Naive thymus-derived CD4-positive, alpha-beta T cell (primary cell): ENCODE results near the gene COG1. TPM values are rescaled to one million over a fixed set of nuclear protein-coding genes. Genes with fewer than 3 reads are reported as not detected.

ENCODE experiments used
- ATAC-seq: fragments of 150-1000 bp; cut with Tn5 transposase; 2 replicates; pipeline ENCODE4 v1.10.0; 2021; ENCODE audit warnings: mild to moderate bottlenecking, moderate library complexity
- CTCF ChIA-PET: fragments of 350-600 bp; sonication (Branson Sonifier 250); formaldehyde crosslinking; loops from one replicate; lab custom pipeline; 2021; ENCODE audit warnings: antibody characterized with exemption; lab: Charles Lee
- POLR2A ChIA-PET: fragments of 350-600 bp; sonication (Branson Sonifier 250); formaldehyde crosslinking; loops from one replicate; lab custom pipeline; 2021; ENCODE audit warnings: antibody characterized with exemption, inconsistent platforms; lab: Charles Lee
- DNase-seq, 9 donors: peaks; one replicate each; pipeline versions ENCODE4 v3.0.0 to v3.0.0-alpha.2; 2020 to 2022; ENCODE audit warnings: mixed read lengths in 1 of 9
- H3K27ac ChIP-seq: one replicate; pipeline ENCODE4 v1.7.0; 2013; ENCODE audit warnings: mild to moderate bottlenecking, low read depth, low read length, moderate library complexity
- H3K27me3 ChIP-seq, 2 donors: one replicate each; pipeline ENCODE4 v1.7.0; 2013; ENCODE audit warnings: low read length in 2 of 2, mild to moderate bottlenecking in 2 of 2, moderate library complexity in 2 of 2; ENCODE audit not compliant: control insufficient read depth in 2 of 2, insufficient read depth in 2 of 2
- H3K36me3 ChIP-seq, 3 experiments: 1 replicate in 2 of 3; 2 replicates in 1 of 3; pipeline ENCODE4 v1.7.0; 2013; ENCODE audit warnings: low read length in 3 of 3, mild to moderate bottlenecking in 3 of 3, moderate library complexity in 1 of 3; ENCODE audit not compliant: insufficient read depth in 3 of 3, control insufficient read depth in 2 of 3
- H3K4me1 ChIP-seq, 2 donors: one replicate each; pipeline ENCODE4 v1.7.0; 2013; ENCODE audit warnings: low read length in 2 of 2, mild to moderate bottlenecking in 2 of 2, moderate library complexity in 1 of 2; ENCODE audit not compliant: control insufficient read depth in 2 of 2, insufficient read depth in 2 of 2
- H3K4me3 ChIP-seq: 2 replicates; pipeline ENCODE4 v1.7.0; 2013; ENCODE audit warnings: mild to moderate bottlenecking, low read length
- H3K9me3 ChIP-seq, 3 experiments: 1 replicate in 2 of 3; 2 replicates in 1 of 3; pipeline ENCODE4 v1.7.0; 2013; ENCODE audit warnings: low read length in 3 of 3; ENCODE audit not compliant: control insufficient read depth in 2 of 3
- H3K27ac Mint-ChIP-seq, 9 donors: one replicate each; pipeline ENCODE4 v1.8.0; 2020 to 2022; ENCODE audit warnings: mixed read lengths in 9 of 9, mild to moderate bottlenecking in 8 of 9, moderate library complexity in 5 of 9, inconsistent platforms in 2 of 9
- H3K27me3 Mint-ChIP-seq, 5 donors: one replicate each; pipeline ENCODE4 v1.8.0; 2021 to 2022; ENCODE audit warnings: mixed read lengths in 5 of 5, mild to moderate bottlenecking in 1 of 5
- H3K36me3 Mint-ChIP-seq, 5 donors: one replicate each; pipeline ENCODE4 v1.8.0; 2020 to 2022; ENCODE audit warnings: mixed read lengths in 5 of 5, mild to moderate bottlenecking in 3 of 5, inconsistent platforms in 1 of 5
- H3K4me1 Mint-ChIP-seq, 7 donors: one replicate each; pipeline ENCODE4 v1.8.0; 2020 to 2022; ENCODE audit warnings: mixed read lengths in 7 of 7, mild to moderate bottlenecking in 3 of 7, inconsistent platforms in 1 of 7
- H3K4me3 Mint-ChIP-seq, 10 donors: one replicate each; pipeline ENCODE4 v1.8.0; 2020 to 2022; ENCODE audit warnings: mild to moderate bottlenecking in 10 of 10, mixed read lengths in 10 of 10, moderate library complexity in 6 of 10, inconsistent platforms in 2 of 10
- H3K9me3 Mint-ChIP-seq, 11 donors: one replicate each; pipeline ENCODE4 v1.8.0; 2020 to 2022; ENCODE audit warnings: mixed read lengths in 11 of 11, mild to moderate bottlenecking in 4 of 11, inconsistent platforms in 1 of 11, moderate library complexity in 1 of 11
- intact Hi-C, 2 donors: fragments of 100-400 bp; cut with micrococcal nuclease; formaldehyde crosslinking; loops; one replicate each; pipeline ENCODE4 v1.15.1; 2023
- polyA plus RNA-seq, 2 donors: library from polyadenylated mRNA; unstranded; fragments of 300-500 nt; fragmentation: Illumina TruSeq; gene quantifications; one replicate each; pipeline ENCODE4 v1.2.3, GENCODE V29; 2021
- total RNA-seq, 6 experiments: library from RNA in 5 of 6; stranded (reverse) in 5 of 6; gene quantifications; 1 replicate in 5 of 6; 2 replicates in 1 of 6; pipeline ENCODE4 v1.2.3 and lab custom pipeline; 2021 to 2026

Gene COG1
- total and polyA plus RNA-seq, 7 experiments from 2014 or later, result 25.2 to 92.7 (median 59.5) TPM

DNA sequence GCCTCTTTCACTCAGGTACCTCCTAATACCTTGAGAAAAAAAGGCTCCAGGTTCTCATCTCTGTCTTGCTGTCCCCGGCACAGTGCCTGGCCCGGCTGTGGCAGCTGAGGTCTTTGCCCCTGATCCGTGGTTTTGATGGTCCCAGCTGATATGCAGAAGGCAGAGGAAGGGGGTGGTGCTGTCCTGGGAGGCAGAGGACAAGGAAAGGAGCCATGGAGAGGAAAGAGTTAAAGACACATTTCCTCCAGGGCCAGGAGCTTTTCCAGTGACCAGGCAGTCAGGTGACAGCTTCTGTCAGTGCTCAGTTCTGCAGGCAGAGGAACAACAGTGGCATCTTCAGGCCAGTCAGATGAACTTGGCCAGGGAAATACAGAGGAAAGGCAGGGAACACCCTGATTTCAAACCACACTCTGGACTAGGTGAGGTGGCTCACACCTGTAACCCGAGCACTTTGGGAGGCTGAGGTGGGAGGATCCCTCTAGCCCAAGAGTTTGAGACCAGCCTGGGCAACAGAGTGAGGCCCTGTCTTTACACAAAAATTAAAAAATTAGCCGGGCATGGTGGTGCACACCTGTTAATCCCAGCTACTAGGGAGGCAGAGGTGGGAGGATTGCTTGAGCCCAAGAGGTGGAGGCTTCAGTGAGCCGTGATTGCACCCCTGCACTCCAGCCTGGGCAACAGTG, 3.3 kb upstream of the COG1 start:
- ChIA-PET POLR2A (no interaction called here), CTCF (interaction anchor here (0.9 to 1.9 kb wide), 4 partner anchors 45 to 461 kb away, joined by 3 to 10 read pairs (median 4); no protein-coding TSS in a partner anchor)
- Mint-ChIP-seq H3K27ac (no peak overlapping the region), H3K4me1 (peaks cover 7 to 23% (median 15%) of the 10 kb centered on the region in 7 donors), H3K9me3 (no peaks in the 10 kb centered on the region), H3K36me3 (peaks cover 0 to 2% (median 0%) of the 10 kb centered on the region in 5 donors), H3K27me3 (no peaks in the 10 kb centered on the region), H3K4me3 (no peak overlapping the region)
- H3K9me3 ChIP-seq, result no peaks in the 10 kb centered on the region
- H3K4me3 ChIP-seq, result no peak overlapping the region
- H3K4me1 ChIP-seq, result peaks cover 10 to 12% of the 10 kb centered on the region in 2 donors
- ATAC-seq, result no peak
- H3K36me3 ChIP-seq, result peaks cover 0 to 3% (median 0%) of the 10 kb centered on the region in 3 experiments
- H3K27ac ChIP-seq, result no peak overlapping the region
- no peak for DNase-seq
- intact Hi-C loops, result loop anchor here (1.0 to 5.0 kb wide), 3 partner anchors 533 to 1013 kb away; partner anchors contain the start of gene RPL38 (in 1 of the 2)
- H3K27me3 ChIP-seq, result no peaks in the 10 kb centered on the region

DNA sequence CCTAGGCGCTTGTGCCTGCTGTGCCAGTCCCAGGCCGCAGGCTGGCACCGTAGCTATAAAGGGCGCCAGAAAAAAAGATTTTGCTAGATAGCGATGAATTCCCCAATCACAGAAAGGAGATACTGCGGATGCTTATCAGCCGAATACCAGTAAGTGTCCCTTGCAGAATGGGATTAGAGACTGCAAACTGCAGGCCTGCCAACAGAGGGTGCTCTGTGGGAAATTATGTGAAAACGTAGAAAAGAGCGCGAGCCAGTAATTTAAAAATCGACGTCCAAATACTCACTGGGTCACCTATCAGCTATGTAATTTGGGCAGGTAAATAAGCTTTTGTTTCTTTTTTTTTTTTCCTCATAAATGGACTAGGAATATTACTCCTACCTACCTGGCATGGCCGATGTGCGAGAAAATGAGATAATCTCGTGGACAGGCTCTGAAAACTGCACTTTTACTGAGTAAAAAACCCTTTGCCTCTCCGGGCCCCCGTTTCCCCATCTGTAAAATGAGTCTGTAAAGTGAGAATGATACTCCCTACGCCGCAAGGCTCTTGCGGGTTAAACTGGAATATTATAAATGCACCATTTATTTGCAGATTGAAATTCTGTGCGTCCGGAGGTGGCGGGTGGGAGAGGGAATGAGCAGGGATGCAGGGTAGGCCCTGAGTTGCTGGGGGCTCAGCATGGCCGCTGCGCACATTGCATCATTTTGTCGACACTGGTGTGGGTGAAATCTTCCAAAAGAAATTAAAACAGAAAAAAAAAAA, 1.2 kb upstream of the COG1 start:
- Mint-ChIP-seq H3K36me3 (peaks cover 0 to 7% (median 2%) of the 10 kb centered on the region in 5 donors), H3K4me3 (peak overlapping the region; percentile 84 to 99 (median 91)), H3K27ac (peak overlapping the region in 8 of 9 donors; percentile 46 to 97 (median 89)), H3K9me3 (no peaks in the 10 kb centered on the region), H3K4me1 (peaks cover 15 to 37% (median 30%) of the 10 kb centered on the region in 7 donors), H3K27me3 (no peaks in the 10 kb centered on the region)
- intact Hi-C loops, result loop anchor here (1.0 to 5.0 kb wide), 12 partner anchors 19 to 1012 kb away; partner anchors contain the start of genes RPL38 (in 2 of the 2), CDC42EP4 (in 1 of the 2) and SLC39A11 (in 1 of the 2)
- no peaks in the 10 kb centered on the region for H3K27me3 ChIP-seq
- ChIA-PET CTCF (interaction anchor here (0.5 to 1.8 kb wide), 7 partner anchors 20 to 465 kb away, joined by 3 to 9 read pairs (median 3); a partner anchor contains a TSS), POLR2A (interaction anchor here (0.6 to 4.8 kb wide), 6 partner anchors 12 to 465 kb away, joined by 3 to 30 read pairs (median 4); a partner anchor contains a TSS)
- peak overlapping the region; percentile 97 for H3K4me3 ChIP-seq
- peaks cover 0 to 10% (median 0%) of the 10 kb centered on the region in 3 experiments for H3K36me3 ChIP-seq
- H3K27ac ChIP-seq, result peak overlapping the region; percentile 91
- H3K9me3 ChIP-seq, result no peaks in the 10 kb centered on the region
- H3K4me1 ChIP-seq, result peaks cover 14 to 18% of the 10 kb centered on the region in 2 donors
- ATAC-seq, result peak; percentile 49
- DNase-seq, result peak; percentile 33 to 69 (median 61)

DNA sequence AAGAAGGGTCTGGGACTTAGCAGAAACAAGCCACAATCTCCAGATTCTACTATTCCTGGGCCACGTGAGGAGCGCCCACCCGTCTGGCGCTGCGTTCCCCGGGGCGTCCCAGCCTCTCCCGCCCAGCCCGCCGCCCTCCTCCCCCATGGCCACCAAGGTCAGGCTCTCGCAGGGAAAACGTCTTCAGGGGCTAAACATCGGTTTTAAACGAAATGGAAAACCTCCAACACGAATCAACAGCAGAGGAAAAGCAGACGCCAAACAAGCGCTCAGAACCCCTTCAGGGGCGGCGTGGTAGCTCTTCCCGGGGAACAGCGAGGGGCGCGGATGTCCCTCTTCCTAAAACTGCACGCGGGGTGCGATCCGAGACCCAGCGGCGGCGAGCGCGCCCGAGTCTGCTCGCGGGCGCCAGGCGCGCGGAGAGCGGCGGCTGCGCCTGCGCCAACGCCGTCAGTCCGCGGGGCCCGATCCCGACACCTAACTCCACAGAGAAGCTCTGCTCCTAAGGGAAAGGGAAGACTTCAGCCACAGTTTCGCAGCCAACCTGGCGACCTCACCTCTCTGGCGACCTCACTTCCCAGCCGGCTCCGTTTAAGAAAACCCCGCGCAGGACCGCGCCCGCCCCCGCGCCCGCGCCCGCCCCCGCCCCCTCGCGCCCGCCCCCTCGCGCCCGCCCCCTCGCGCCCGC, 505 bp upstream of the COG1 start:
- H3K36me3 Mint-ChIP-seq, result peaks cover 2 to 14% (median 4%) of the 10 kb centered on the region in 5 donors
- Histone ChIP-seq H3K27me3 (no peaks in the 10 kb centered on the region), H3K27ac (peak overlapping the region; percentile 91), H3K9me3 (no peaks in the 10 kb centered on the region), H3K36me3 (peaks cover 0 to 18% (median 6%) of the 10 kb centered on the region in 3 experiments), H3K4me1 (peaks cover 14 to 18% of the 10 kb centered on the region in 2 donors), H3K4me3 (peak overlapping the region; percentile 97)
- ChIA-PET POLR2A (interaction anchor here (0.6 to 4.8 kb wide), 7 partner anchors 11 to 466 kb away, joined by 3 to 30 read pairs (median 3); a partner anchor contains a TSS), CTCF (interaction anchor here (0.5 to 1.8 kb wide), 7 partner anchors 34 to 465 kb away, joined by 3 to 9 read pairs (median 3); a partner anchor contains a TSS)
- DNase-seq, result peak; percentile 44 to 79 (median 74)
- peaks cover 15 to 40% (median 35%) of the 10 kb centered on the region in 7 donors for H3K4me1 Mint-ChIP-seq
- no peaks in the 10 kb centered on the region for H3K27me3 Mint-ChIP-seq
- H3K9me3 Mint-ChIP-seq, result peaks cover 0 to 1% (median 0%) of the 10 kb centered on the region in 11 donors
- intact Hi-C loops, result loop anchor here (1.0 to 5.0 kb wide), 8 partner anchors 18 to 1010 kb away; partner anchors contain the start of genes RPL38 (in 1 of the 2) and SLC39A11 (in 1 of the 2)
- ATAC-seq, result peak; percentile 80
- H3K27ac Mint-ChIP-seq, result peak overlapping the region; percentile 70 to 97 (median 93)
- H3K4me3 Mint-ChIP-seq, result peak overlapping the region; percentile 84 to 99 (median 91)

DNA sequence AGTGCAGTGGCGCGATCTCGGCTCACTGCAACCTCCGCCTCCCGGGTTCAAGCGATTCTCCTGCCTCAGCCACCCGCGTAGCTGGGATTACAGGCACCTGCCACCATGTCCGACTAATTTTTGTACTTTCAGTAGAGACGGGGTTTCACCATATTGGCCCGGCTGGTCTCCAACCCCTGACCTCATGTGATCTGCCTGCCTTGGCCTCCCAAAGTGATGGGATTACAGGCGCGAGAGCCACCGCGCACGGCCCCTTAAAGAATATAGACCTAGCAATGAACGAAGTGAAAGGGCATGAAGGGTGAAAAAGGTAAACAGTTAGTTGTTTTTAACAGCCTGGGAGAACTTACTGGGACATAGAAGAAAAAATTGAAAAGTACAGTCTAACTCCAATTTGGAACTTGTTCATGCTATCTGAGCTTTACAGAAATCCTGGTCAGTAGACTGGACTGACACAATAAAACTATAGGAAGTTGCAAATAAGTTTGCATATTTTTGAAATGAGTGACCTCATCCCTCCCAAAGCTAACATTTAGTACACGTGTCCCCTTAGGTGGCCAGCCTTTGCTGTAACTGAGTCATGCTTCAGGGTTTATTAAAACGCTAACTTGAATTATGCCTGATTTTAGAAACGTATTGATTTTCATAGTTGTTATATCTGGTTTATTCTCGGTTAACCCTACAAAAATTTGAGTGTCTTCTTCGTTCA, 1.8 kb downstream of the COG1 start:
- no peak for ATAC-seq
- Mint-ChIP-seq H3K9me3 (peaks cover 0 to 3% (median 0%) of the 10 kb centered on the region in 11 donors), H3K27ac (peak overlapping the region in 8 of 9 donors; percentile 12 to 88 (median 63)), H3K4me3 (peak overlapping the region in 9 of 10 donors; percentile 46 to 99 (median 63)), H3K27me3 (no peaks in the 10 kb centered on the region), H3K4me1 (peaks cover 18 to 48% (median 38%) of the 10 kb centered on the region in 7 donors), H3K36me3 (peaks cover 11 to 37% (median 19%) of the 10 kb centered on the region in 5 donors)
- Histone ChIP-seq H3K9me3 (no peaks in the 10 kb centered on the region), H3K4me3 (peak overlapping the region; percentile 13), H3K4me1 (peaks cover 14 to 18% of the 10 kb centered on the region in 2 donors), H3K36me3 (peaks cover 0 to 41% (median 20%) of the 10 kb centered on the region in 3 experiments), H3K27me3 (no peaks in the 10 kb centered on the region), H3K27ac (no peak overlapping the region)
- ChIA-PET POLR2A (interaction anchor here (1.1 to 4.8 kb wide), 5 partner anchors 9 to 37 kb away, joined by 3 to 30 read pairs (median 6); a partner anchor contains a TSS), CTCF (interaction anchor here (1.1 kb wide), 1 partner anchor 37 kb away, joined by 4 read pairs; no protein-coding TSS in a partner anchor)
- no peak for DNase-seq
- intact Hi-C loops, result loop anchor here (5.0 kb wide), 2 partner anchors 528 to 1008 kb away; partner anchors contain the start of gene RPL38 (in 1 of the 2)

DNA sequence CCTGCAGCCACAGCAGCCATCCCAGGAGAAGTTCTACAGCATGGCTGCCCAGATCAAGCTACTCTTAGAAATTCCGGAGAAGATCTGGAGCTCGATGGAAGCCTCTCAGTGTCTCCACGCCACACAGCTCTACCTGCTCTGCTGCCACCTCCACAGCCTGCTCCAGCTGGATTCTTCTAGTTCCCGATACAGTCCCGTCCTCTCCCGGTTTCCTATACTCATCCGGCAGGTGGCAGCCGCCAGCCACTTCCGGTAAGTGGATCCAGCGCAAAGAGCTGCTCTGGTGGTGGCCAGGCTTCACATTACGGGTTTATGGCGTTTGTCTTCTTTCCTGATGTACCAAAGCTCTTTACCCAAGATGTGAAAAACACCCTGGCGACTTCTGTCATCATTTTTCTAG, 3.6 kb downstream of the COG1 start:
- no peak for ATAC-seq
- ChIA-PET CTCF (interaction anchor here (1.3 kb wide), 1 partner anchor 174 kb away, joined by 4 read pairs; no protein-coding TSS in a partner anchor), POLR2A (interaction anchor here (0.8 to 4.8 kb wide), 2 partner anchors 35 to 796 kb away, joined by 4 to 30 read pairs; a partner anchor contains a TSS)
- Histone ChIP-seq H3K36me3 (peaks cover 10 to 59% (median 20%) of the 10 kb centered on the region in 3 experiments), H3K27ac (no peak overlapping the region), H3K27me3 (no peaks in the 10 kb centered on the region), H3K4me1 (peaks cover 14 to 18% of the 10 kb centered on the region in 2 donors), H3K9me3 (no peaks in the 10 kb centered on the region), H3K4me3 (no peak overlapping the region)
- Mint-ChIP-seq H3K4me3 (peak overlapping the region in 2 of 10 donors; percentile 12 to 72), H3K4me1 (peaks cover 21 to 47% (median 42%) of the 10 kb centered on the region in 7 donors), H3K9me3 (peaks cover 0 to 3% (median 0%) of the 10 kb centered on the region in 11 donors), H3K27me3 (no peaks in the 10 kb centered on the region), H3K36me3 (peaks cover 25 to 56% (median 33%) of the 10 kb centered on the region in 5 donors), H3K27ac (peak overlapping the region in 6 of 9 donors; percentile 17 to 81 (median 62))
- intact Hi-C loops, result no loop called here
- DNase-seq, result no peak
